ENCODE measurements around the gene ZNF574. TPM values are rescaled to one million over a fixed set of nuclear protein-coding genes. Genes with fewer than 3 reads are reported as not detected.

Gene ZNF574
- total RNA-seq, 1 donor from 2014 or later = 17.3 TPM

DNA sequence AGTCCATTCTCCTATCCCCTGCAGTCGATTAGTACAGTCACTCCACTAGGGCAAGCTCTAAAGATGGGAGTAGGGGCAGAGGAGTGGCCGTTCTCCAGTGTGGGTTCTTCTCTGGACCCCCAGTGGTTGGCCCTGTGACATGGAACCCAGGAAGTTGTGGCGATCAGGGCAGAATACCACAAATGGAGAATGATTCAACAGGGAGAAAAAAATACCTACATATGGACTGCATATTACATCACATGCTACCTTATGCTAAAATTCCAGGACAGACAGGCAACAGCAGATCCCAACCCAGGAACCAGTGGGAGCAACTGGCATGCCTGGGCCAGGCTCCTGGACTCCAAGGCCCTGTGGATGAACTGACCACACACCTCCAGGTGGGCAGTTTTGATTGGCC is 35.8 kb downstream of the ZNF574 start:
- no peak for DNase-seq (ENCODE audit: low read depth)
- no peaks in the 10 kb centered on the region for H3K27me3 ChIP-seq (ENCODE audit: control insufficient read depth, insufficient read depth, low read length)
- TF ChIP-seq, protein P1, sequence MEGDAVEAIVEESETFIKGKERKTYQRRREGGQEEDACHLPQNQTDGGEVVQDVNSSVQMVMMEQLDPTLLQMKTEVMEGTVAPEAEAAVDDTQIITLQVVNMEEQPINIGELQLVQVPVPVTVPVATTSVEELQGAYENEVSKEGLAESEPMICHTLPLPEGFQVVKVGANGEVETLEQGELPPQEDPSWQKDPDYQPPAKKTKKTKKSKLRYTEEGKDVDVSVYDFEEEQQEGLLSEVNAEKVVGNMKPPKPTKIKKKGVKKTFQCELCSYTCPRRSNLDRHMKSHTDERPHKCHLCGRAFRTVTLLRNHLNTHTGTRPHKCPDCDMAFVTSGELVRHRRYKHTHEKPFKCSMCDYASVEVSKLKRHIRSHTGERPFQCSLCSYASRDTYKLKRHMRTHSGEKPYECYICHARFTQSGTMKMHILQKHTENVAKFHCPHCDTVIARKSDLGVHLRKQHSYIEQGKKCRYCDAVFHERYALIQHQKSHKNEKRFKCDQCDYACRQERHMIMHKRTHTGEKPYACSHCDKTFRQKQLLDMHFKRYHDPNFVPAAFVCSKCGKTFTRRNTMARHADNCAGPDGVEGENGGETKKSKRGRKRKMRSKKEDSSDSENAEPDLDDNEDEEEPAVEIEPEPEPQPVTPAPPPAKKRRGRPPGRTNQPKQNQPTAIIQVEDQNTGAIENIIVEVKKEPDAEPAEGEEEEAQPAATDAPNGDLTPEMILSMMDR (IDR thresholded peaks at IDR 0.05; ENCODE audit: insufficient read depth, low read length, poor library complexity, severe bottlenecking) = no peak
- H3K36me3 ChIP-seq (ENCODE audit: control insufficient read depth, insufficient read depth, low read length) = no peaks in the 10 kb centered on the region
- H3K4me3 ChIP-seq (ENCODE audit: low read depth, low read length) = no peak overlapping the region

DNA sequence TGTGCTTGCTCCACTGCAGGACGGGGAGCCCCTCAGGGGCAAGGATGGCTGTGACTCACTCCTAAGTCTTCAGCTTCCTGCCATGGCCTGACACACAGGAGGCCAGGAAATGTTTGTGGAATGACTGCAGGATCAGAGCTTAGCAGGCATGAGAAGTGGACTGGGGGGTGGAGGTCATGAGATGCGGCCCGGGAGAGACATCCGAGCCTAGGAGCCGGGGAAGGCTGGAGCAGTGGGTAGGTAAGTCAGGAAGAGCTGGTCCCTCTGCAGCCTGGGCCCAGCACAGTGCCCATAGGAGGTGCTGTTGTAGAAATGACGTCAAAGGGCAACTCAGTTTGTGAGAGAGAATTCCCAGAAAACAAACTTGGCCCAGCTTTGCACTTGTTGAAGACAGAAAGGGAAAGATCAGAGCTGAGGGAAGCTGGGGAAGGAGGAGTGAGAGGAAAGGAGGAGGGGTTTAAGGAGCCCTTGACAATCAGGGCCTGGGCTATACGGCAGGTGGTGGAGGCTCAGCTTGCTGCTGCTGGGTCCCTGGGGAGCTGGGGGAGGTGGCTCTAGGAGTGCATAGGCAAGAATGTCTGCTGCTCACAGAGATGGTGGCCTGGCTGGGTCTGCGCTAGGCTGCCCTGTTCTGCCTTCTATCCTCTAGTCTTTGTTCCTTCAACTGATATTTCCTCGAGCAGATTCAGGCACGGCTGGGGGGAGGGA is 37.8 kb downstream of the ZNF574 start:
- H3K27me3 ChIP-seq (ENCODE audit: control insufficient read depth, insufficient read depth, low read length) = no peaks in the 10 kb centered on the region
- DNase-seq (ENCODE audit: low read depth) = peak; percentile 92
- TF ChIP-seq, protein P1 (IDR thresholded peaks at IDR 0.05; ENCODE audit: insufficient read depth, low read length, poor library complexity, severe bottlenecking) = peak; percentile 45
- H3K36me3 ChIP-seq (ENCODE audit: control insufficient read depth, insufficient read depth, low read length) = no peaks in the 10 kb centered on the region
- no peak overlapping the region for H3K4me3 ChIP-seq (ENCODE audit: low read depth, low read length)

GRCh38 chr19:42114412-42114811 is 38.4 kb downstream of the ZNF574 start:
- no peaks in the 10 kb centered on the region for H3K27me3 ChIP-seq (ENCODE audit: control insufficient read depth, insufficient read depth, low read length)
- no peaks in the 10 kb centered on the region for H3K36me3 ChIP-seq (ENCODE audit: control insufficient read depth, insufficient read depth, low read length)
- TF ChIP-seq, protein P1 (IDR thresholded peaks at IDR 0.05; ENCODE audit: insufficient read depth, low read length, poor library complexity, severe bottlenecking) = no peak
- no peak for DNase-seq (ENCODE audit: low read depth)
- H3K4me3 ChIP-seq (ENCODE audit: low read depth, low read length) = no peak overlapping the region

GRCh38 chr19:42115219-42115618 is 39.3 kb downstream of the ZNF574 start:
- DNase-seq (ENCODE audit: low read depth) = no peak
- H3K36me3 ChIP-seq (ENCODE audit: control insufficient read depth, insufficient read depth, low read length) = no peaks in the 10 kb centered on the region
- no peaks in the 10 kb centered on the region for H3K27me3 ChIP-seq (ENCODE audit: control insufficient read depth, insufficient read depth, low read length)
- TF ChIP-seq, protein P1 (IDR thresholded peaks at IDR 0.05; ENCODE audit: insufficient read depth, low read length, poor library complexity, severe bottlenecking) = no peak
- no peak overlapping the region for H3K4me3 ChIP-seq (ENCODE audit: low read depth, low read length)

DNA sequence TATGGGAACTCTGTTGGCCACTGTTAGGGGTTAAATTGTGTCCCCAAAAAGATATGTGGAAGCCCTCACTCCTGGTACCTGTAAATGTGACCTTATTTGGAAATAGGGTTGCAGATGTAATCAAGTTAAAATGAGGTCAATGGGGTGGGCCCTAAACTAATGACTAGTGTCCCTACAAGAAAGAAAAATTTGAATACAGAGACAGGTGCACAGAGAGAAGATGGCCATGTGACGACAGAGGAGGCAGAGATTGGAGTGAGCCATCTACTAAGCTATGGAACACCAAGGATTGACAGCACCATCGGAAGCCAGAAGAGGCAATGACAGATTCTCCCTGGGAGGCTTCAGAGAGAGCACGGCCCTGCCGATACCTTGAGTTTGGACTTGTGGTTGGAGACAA is 39.7 kb downstream of the ZNF574 start:
- H3K36me3 ChIP-seq (ENCODE audit: control insufficient read depth, insufficient read depth, low read length) = no peaks in the 10 kb centered on the region
- DNase-seq (ENCODE audit: low read depth) = no peak
- no peak overlapping the region for H3K4me3 ChIP-seq (ENCODE audit: low read depth, low read length)
- TF ChIP-seq, protein P1 (IDR thresholded peaks at IDR 0.05; ENCODE audit: insufficient read depth, low read length, poor library complexity, severe bottlenecking) = no peak
- no peaks in the 10 kb centered on the region for H3K27me3 ChIP-seq (ENCODE audit: control insufficient read depth, insufficient read depth, low read length)

All from kidney epithelial cell (primary cell).